Panc1 (cell line): ENCODE results near the gene KCTD13.

Experiments used
- CTCF ChIP-seq: fragments of 450-650 bp; IDR thresholded peaks from 2 replicates; pipeline ENCODE4 v1.5.1; 2017; ENCODE audit warnings: mild to moderate bottlenecking
- POLR2AphosphoS5 ChIP-seq: IDR thresholded peaks from 2 replicates; pipeline ENCODE4 v1.6.1; 2012; ENCODE audit warnings: mild to moderate bottlenecking, low read depth, low read length, moderate library complexity
- REST ChIP-seq, 2 experiments: IDR thresholded peaks; 2 replicates each; pipeline ENCODE4 v1.6.1; 2011 to 2012; ENCODE audit warnings: low read depth in 2 of 2, control low read depth in 1 of 2, low read length in 1 of 2, mild to moderate bottlenecking in 1 of 2, moderate library complexity in 1 of 2; ENCODE audit not compliant: insufficient read depth in 1 of 2

GRCh38 chr16:29907973-29908372 lies 18.1 kb downstream of the KCTD13 start:
- TF ChIP-seq CTCF: no peak
- TF ChIP-seq POLR2AphosphoS5: no peak; the same call in none of the 2 replicates
- no peak for TF ChIP-seq REST (IDR thresholded peaks at IDR 0.05; ENCODE audit: insufficient read depth in 1 of 2, low read depth in 2 of 2, low read length in 1 of 2)
